PFSK-1 (cell line): ENCODE measurements around the gene SELENON.

Source experiments
- FOXP2 ChIP-seq: optimal IDR thresholded peaks from 2 replicates; pipeline ENCODE3; 2011; ENCODE audit warnings: borderline replicate concordance, control low read depth, inconsistent platforms; ENCODE audit not compliant: insufficient read depth; ENCODE audit errors: extremely low read length, extremely low read depth
- POLR2AphosphoS5 ChIP-seq: IDR thresholded peaks from 2 replicates; pipeline ENCODE4 v1.6.1; 2012; ENCODE audit warnings: low read depth, mild to moderate bottlenecking, control low read depth, low read length, moderate library complexity
- REST ChIP-seq, 2 experiments: IDR thresholded peaks; 2 replicates each; pipeline versions ENCODE4 v1.6.1 to v1.8.0; 2011 to 2012; ENCODE audit warnings: low read depth in 2 of 2, low read length in 2 of 2, control low read depth in 1 of 2, inconsistent platforms in 1 of 2, mild to moderate bottlenecking in 1 of 2, moderate library complexity in 1 of 2; ENCODE audit not compliant: insufficient read depth in 1 of 2
- SIN3A ChIP-seq: IDR thresholded peaks from 2 replicates; pipeline ENCODE4 v1.6.1; 2012; ENCODE audit warnings: mild to moderate bottlenecking, low read length, moderate library complexity, borderline replicate concordance; ENCODE audit not compliant: insufficient read depth
- TAF1 ChIP-seq: IDR thresholded peaks from 2 replicates; pipeline ENCODE4 v1.6.1; 2012; ENCODE audit warnings: low read length, control low read depth, borderline replicate concordance; ENCODE audit not compliant: insufficient read depth

- TF ChIP-seq REST (IDR thresholded peaks at IDR 0.05; ENCODE audit: insufficient read depth in 1 of 2, low read depth in 2 of 2, low read length in 2 of 2): no peak
- TF ChIP-seq TAF1: peak; percentile 59; the same call in 1 of the 2 replicates
- peak; percentile 75 for TF ChIP-seq POLR2AphosphoS5
- no peak for TF ChIP-seq SIN3A
- TF ChIP-seq FOXP2: peak; percentile 60
Measured at GRCh38 chr1:25819491-25820246, 19.7 kb downstream of the SELENON start, which contains the start of gene MTFR1L.
